ENCODE results near the gene SLC36A1. TPM values are rescaled to one million over a fixed set of nuclear protein-coding genes. Genes with fewer than 3 reads are reported as not detected.

Gene SLC36A1
- 2.8 and 6.7 TPM in 2 replicates for total RNA-seq

DNA sequence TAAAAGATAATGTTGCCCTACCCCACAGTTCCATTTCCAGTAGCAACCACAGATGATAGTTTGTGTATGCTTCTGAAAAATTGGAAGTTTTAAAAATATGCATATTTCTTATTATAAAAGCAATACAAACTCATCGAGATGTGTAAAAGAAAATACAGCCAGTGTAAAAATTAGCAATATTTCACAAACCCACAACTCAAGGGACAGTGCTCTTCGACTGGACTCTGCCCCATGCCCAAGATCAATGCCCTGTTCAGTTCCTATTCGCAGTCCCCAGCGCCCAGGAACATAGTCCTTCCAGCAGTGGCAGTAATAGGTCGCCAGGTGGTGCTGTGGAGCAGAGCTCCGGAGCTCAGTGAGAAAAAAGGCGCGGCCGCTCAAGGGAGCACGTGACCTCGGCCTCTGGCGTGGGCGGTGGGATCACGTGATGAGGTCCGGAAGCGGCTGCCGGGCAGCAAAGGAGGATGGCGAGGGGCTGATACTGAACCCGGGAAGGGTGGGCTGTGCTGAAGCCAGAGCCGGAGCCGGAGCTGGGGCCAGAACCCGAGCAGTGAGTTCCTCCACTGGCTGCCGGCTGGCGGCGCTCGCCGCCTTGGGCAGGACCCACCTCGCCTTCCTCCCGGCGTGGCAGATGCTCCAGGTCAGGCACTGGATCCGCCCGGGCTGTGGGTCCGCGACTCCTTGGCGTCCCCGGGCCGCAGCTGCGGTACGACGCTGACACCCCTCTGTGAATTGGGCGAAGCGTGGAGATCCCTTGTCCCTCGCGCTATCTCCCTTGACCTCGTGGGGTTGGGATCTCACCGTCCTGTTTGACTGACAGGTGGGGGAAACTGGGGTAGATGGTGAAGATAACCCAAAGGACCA lies at the start of gene SLC36A1:
Gene SLC36A1, plus strand, starts transcription at position 430 of the 864 bp plus-strand sequence. CDS start 11,190 bp downstream, outside the sequence.

Other genes with a start within 250 kb of the SLC36A1 start
- gene CCDC69, start 223.5 kb upstream of the SLC36A1 start, total RNA-seq, result 1.3 and 1.7 TPM in 2 replicates
- 92.5 and 234 TPM in 2 replicates for gene GM2A, start 194.4 kb upstream of the SLC36A1 start, total RNA-seq
- gene SLC36A3, start 143.8 kb upstream of the SLC36A1 start, total RNA-seq, result not detected in 2 replicates
- gene SLC36A2, start 100.0 kb upstream of the SLC36A1 start, total RNA-seq, result not detected in 2 replicates
- 88.4 and 139 TPM in 2 replicates for gene FAT2, start 143.7 kb downstream of the SLC36A1 start, total RNA-seq
- gene SPARC, start 239.3 kb downstream of the SLC36A1 start, total RNA-seq, result 1.5 and 54.2 TPM in 2 replicates